HEK293T (cell line): ENCODE data around the gene FERMT2.

Experiments
- BHLHE40 ChIP-seq: fragments of 450-650 bp; IDR thresholded peaks from 2 replicates; pipeline ENCODE4 v1.6.1; 2016; ENCODE audit warnings: mild to moderate bottlenecking, moderate library complexity, borderline replicate concordance
- CTBP1 ChIP-seq: fragments of 450-650 bp; IDR thresholded peaks from 2 replicates; pipeline ENCODE4 v1.6.1; 2016; ENCODE audit warnings: borderline replicate concordance
- ELF4 ChIP-seq: fragments of 450-650 bp; IDR thresholded peaks from 2 replicates; pipeline ENCODE4 v1.6.1; 2017; ENCODE audit warnings: antibody characterized with exemption
- FOXA1 ChIP-seq: fragments of 450-650 bp; IDR thresholded peaks from 2 replicates; pipeline ENCODE4 v1.6.1; 2016; ENCODE audit warnings: mild to moderate bottlenecking
- FOXK2 ChIP-seq: fragments of 450-650 bp; IDR thresholded peaks from 2 replicates; pipeline ENCODE4 v1.6.1; 2016; ENCODE audit warnings: mild to moderate bottlenecking
- FOXM1 ChIP-seq: fragments of 450-650 bp; IDR thresholded peaks from 2 replicates; pipeline ENCODE4 v1.6.1; 2017; ENCODE audit warnings: mild to moderate bottlenecking, borderline replicate concordance
- HDGF ChIP-seq: fragments of 450-650 bp; IDR thresholded peaks from 2 replicates; pipeline ENCODE4 v1.6.1; 2017; ENCODE audit warnings: antibody characterized with exemption, borderline replicate concordance
- L3MBTL2 ChIP-seq: fragments of 450-650 bp; conservative IDR thresholded peaks from 2 replicates; pipeline ENCODE4 v1.6.1; 2016; ENCODE audit warnings: mild to moderate bottlenecking
- SP1 ChIP-seq: fragments of 450-650 bp; IDR thresholded peaks from 2 replicates; pipeline ENCODE4 v1.6.1; 2017
- SUZ12 ChIP-seq: fragments of 450-650 bp; IDR thresholded peaks from 2 replicates; pipeline ENCODE4 v1.6.1; 2016; ENCODE audit warnings: mild to moderate bottlenecking
- TARDBP ChIP-seq: fragments of 450-650 bp; IDR thresholded peaks from 2 replicates; pipeline ENCODE4 v1.6.1; 2016

DNA sequence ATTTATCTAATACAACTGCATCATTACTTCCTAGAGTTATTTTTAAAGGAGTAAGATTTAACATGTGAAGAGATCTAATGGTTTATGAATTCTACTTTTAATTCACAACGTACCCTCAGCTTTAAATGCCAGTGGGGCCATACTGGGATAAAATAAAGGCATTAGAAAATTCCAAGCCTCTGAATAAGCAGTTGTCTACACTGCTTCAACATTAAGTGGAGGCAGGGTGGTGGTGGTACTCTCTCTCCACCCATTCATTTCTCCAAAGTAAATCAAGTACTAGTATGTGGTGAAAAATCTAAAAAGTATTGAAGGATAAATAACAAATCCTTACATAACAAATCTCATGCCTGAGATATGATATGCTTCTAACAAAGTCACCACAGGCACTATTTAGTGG lies 52.4 kb downstream of the FERMT2 start:
- TF ChIP-seq SUZ12 (no peak), L3MBTL2 (no peak), TARDBP (no peak), HDGF (no peak), BHLHE40 (no peak), SP1 (no peak), FOXK2 (no peak), FOXM1 (no peak), ELF4 (no peak), CTBP1 (no peak), FOXA1 (no peak)
